VCaP (cell line): ENCODE results near the gene DYNC2H1.

Experiments used
- H3K27ac ChIP-seq: fragments of 450-650 bp; 2 replicates; pipeline ENCODE4 v1.5.1; 2017
- CTCF ChIP-seq: fragments of 450-650 bp; conservative IDR thresholded peaks from 2 replicates; pipeline ENCODE4 v1.5.1; 2017; ENCODE audit warnings: mild to moderate bottlenecking, moderate library complexity

The DYNC2H1 gene

GRCh38 chr11:103433386-103434072 is 324.3 kb downstream of the DYNC2H1 start:
- no peak for TF ChIP-seq CTCF
- no peak overlapping the region for H3K27ac ChIP-seq

GRCh38 chr11:103434073-103434411 is 324.8 kb downstream of the DYNC2H1 start:
- H3K27ac ChIP-seq = no peak overlapping the region

GRCh38 chr11:103436131-103436770 is 327.0 kb downstream of the DYNC2H1 start:
- TF ChIP-seq CTCF = no peak
- H3K27ac ChIP-seq = no peak overlapping the region

More at GRCh38 chr11:103434073-103434411, 324.8 kb downstream of the DYNC2H1 start:
- TF ChIP-seq CTCF = no peak

GRCh38 chr11:103441021-103441420 is 331.8 kb downstream of the DYNC2H1 start:
- TF ChIP-seq CTCF = no peak

GRCh38 chr11:103448966-103449365 is 339.7 kb downstream of the DYNC2H1 start:
- TF ChIP-seq CTCF = no peak
- no peak overlapping the region for H3K27ac ChIP-seq

More at GRCh38 chr11:103441021-103441420, 331.8 kb downstream of the DYNC2H1 start:
- H3K27ac ChIP-seq = no peak overlapping the region

- no peak overlapping the region for H3K27ac ChIP-seq
- TF ChIP-seq CTCF = no peak
Measured at GRCh38 chr11:103450241-103450640, 341.0 kb downstream of the DYNC2H1 start.

- H3K27ac ChIP-seq = no peak overlapping the region
- TF ChIP-seq CTCF = no peak
Measured at GRCh38 chr11:103453126-103453525, 343.9 kb downstream of the DYNC2H1 start.
